ENCODE data around the gene ARPC4. TPM values are rescaled to one million over a fixed set of nuclear protein-coding genes. Genes with fewer than 3 reads are reported as not detected.

ARPC4 gene
- total and polyA plus RNA-seq, 11 donors, result 30.0 to 151 (median 79.7) TPM

DNA sequence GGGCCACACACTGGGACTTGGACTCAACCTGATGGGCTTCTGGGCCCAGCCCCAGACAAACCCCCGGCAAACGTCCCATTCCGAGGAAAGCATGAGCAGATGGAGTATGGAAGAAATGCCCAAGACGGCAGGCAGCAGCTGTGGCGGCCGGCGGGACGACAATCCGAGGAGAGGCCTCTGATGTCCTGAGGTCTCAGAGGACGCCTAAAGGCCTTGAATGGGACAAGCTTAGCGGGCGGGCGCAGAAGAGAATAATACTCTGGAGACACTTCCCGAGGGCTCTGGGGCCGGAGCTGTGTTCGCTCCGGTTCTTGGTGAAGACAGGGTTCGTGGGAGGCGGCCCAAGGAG is 43.6 kb upstream of the ARPC4 start:
- no peak for ATAC-seq
- peaks cover 0 to 67% (median 62%) of the 10 kb centered on the region in 9 donors for H3K36me3 ChIP-seq
- peak overlapping the region; percentile 71 to 97 (median 90) for H3K27ac ChIP-seq
- H3K4me1 ChIP-seq, result peaks cover 4 to 30% (median 18%) of the 10 kb centered on the region in 12 donors
- 1 to 5% (median 3%) methylated on average over 19 of the region's 19 CpGs for WGBS, 4 donors
- no peaks in the 10 kb centered on the region for H3K9me3 ChIP-seq
- intact Hi-C loops (cut with DNase I), result loop anchor here in 5 of 10 donors (1.0 to 10.0 kb wide), 5 partner anchors 18 to 244 kb away; partner anchors contain the start of genes BRPF1 (in 4 of the 5) and TADA3 (in 1 of the 5)
- peak overlapping the region; percentile 33 to 81 (median 65) for H3K4me3 ChIP-seq
- no peaks in the 10 kb centered on the region for H3K27me3 ChIP-seq
- DNase-seq, result no peak
- TF ChIP-seq POLR2A (IDR thresholded peaks at IDR 0.05), result no peak
- TF ChIP-seq, protein P1, sequence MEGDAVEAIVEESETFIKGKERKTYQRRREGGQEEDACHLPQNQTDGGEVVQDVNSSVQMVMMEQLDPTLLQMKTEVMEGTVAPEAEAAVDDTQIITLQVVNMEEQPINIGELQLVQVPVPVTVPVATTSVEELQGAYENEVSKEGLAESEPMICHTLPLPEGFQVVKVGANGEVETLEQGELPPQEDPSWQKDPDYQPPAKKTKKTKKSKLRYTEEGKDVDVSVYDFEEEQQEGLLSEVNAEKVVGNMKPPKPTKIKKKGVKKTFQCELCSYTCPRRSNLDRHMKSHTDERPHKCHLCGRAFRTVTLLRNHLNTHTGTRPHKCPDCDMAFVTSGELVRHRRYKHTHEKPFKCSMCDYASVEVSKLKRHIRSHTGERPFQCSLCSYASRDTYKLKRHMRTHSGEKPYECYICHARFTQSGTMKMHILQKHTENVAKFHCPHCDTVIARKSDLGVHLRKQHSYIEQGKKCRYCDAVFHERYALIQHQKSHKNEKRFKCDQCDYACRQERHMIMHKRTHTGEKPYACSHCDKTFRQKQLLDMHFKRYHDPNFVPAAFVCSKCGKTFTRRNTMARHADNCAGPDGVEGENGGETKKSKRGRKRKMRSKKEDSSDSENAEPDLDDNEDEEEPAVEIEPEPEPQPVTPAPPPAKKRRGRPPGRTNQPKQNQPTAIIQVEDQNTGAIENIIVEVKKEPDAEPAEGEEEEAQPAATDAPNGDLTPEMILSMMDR (IDR thresholded peaks at IDR 0.05), result no peak

DNA sequence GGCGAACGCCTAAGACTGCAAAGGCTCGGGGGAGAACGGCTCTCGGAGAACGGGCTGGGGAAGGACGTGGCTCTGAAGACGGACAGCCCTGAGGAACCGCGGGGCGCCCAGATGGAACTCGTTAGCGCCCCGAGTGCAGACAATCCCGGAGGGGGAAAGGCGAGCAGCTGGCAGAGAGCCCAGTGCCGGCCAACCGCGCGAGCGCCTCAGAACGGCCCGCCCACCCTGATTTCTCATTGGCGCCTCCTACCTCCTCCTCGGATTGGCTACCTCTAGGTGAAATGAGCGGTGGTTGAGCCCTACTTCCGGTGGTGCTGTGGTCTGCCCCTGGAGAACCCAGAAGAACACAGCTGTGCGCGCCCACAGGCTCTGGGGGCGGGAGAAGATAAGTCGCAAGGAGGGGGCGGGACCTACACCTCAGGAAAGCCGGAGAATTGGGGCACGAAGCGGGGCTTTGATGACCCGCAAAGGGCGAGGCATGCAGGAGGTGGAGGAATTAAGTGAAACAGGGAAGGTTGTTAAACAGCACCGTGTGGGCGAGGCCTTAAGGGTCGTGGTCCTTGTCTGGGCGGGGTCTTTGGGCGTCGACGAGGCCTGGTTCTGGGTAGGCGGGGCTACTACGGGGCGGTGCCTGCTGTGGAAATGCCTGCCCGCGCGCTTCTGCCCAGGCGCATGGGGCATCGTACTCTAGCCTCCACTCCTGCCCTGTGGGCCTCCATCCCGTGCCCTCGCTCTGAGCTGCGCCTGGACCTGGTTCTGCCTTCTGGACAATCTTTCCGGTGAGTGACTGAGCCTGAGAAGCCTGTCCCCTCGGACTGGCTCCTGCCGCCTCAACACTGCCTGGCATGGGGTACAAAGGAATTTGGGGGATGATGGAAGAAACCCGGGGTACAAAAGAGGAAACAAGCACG is 43.0 kb upstream of the ARPC4 start, which contains the start of gene OGG1:
Gene OGG1 (plus strand): TSS at position 308 of the 911 bp plus-strand sequence. CDS start 335 bp downstream, at position 643.
- Histone ChIP-seq H3K27me3 (no peaks in the 10 kb centered on the region), H3K4me3 (peak within 1 kb of the TSS; percentile 33 to 81 (median 65)), H3K36me3 (peaks cover 0 to 65% (median 58%) of the 10 kb centered on the region in 9 donors), H3K4me1 (peaks cover 4 to 37% (median 23%) of the 10 kb centered on the region in 12 donors), H3K27ac (peak within 1 kb of the TSS; percentile 71 to 97 (median 90)), H3K9me3 (no peaks in the 10 kb centered on the region)
- WGBS, 4 donors, result 0 to 1% (median 0%) methylated on average over 45 to 60 of the region's 60 CpGs
- DNase-seq (peak; percentile 98 to 99 (median 99)), ATAC-seq (peak; percentile 98)
- TF ChIP-seq, protein P1 (IDR thresholded peaks at IDR 0.05), result peak in 5 of 12 donors; percentile 18 to 44 (median 22)
- TF ChIP-seq POLR2A (IDR thresholded peaks at IDR 0.05), result peak in 1 of 2 donors; percentile 72
- intact Hi-C loops (cut with DNase I), result loop anchor here in 8 of 10 donors (1.0 to 10.0 kb wide), 9 partner anchors 19 to 245 kb away; partner anchors contain the start of genes BRPF1 (in 5 of the 8), TADA3 (in 3 of the 8), ARPC4 (in 2 of the 8) and CAMK1 (in 1 of the 8)

DNA sequence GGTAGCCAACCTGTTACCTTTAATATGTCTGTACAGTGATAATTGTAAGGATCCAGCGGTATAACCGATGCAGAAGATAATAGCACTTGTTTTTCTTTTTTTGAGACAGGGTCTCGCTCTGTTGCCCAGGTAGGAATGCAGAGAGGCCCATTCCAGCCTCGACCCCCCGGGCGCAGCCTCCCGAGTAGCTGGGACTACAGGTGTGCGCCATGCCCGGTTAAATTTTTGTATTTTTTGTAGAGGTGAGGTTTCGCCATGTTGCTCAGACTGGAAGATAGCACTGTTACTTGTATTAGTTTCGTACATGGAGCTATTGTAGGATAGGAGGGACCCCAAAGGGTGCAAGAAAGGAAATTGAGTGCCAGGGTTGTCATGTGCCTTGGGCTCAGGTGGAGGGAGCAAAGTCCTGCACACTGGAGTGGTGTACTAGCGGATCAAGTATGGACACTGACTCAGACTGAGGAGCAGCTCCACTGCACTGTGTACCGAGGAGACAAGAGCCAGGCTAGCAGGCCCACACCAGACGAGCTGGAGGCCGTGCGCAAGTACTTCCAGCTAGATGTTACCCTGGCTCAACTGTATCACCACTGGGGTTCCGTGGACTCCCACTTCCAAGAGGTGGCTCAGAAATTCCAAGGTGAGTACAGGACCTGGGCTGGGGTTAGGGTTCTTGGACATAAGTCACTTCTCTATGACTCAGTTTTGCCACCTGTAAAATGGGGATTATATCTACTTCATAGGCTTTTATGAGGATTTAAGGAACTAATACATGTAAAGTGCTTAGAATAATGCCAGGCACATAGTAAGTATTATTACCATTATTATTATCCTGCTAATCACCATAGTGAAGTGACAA is 42.1 kb upstream of the ARPC4 start:
- WGBS, 4 donors, result 45 to 55% (median 51%) methylated on average over 17 of the region's 17 CpGs
- ATAC-seq (no peak), DNase-seq (no peak)
- Histone ChIP-seq H3K4me1 (peaks cover 4 to 43% (median 27%) of the 10 kb centered on the region in 12 donors), H3K27ac (peak overlapping the region in 11 of 12 donors; percentile 86 to 97 (median 91)), H3K9me3 (no peaks in the 10 kb centered on the region), H3K36me3 (peaks cover 0 to 65% (median 54%) of the 10 kb centered on the region in 9 donors), H3K4me3 (peak overlapping the region; percentile 33 to 81 (median 65)), H3K27me3 (no peaks in the 10 kb centered on the region)
- TF ChIP-seq POLR2A (IDR thresholded peaks at IDR 0.05), result no peak
- TF ChIP-seq, protein P1 (IDR thresholded peaks at IDR 0.05), result no peak
- intact Hi-C loops (cut with DNase I), result loop anchor here in 4 of 10 donors (1.0 to 5.0 kb wide), 4 partner anchors 19 to 42 kb away; partner anchors contain the start of genes ARPC4 (in 2 of the 4), TADA3 (in 2 of the 4), BRPF1 (in 1 of the 4) and CAMK1 (in 1 of the 4)

Data from heart left ventricle (tissue), 16 donors.